ENCODE measurements around the gene FRMD5.

The FRMD5 gene

GRCh38 chr15:43900996-43901395 lies 294.1 kb downstream of the FRMD5 start:
- in situ Hi-C loops (cut with MboI; ENCODE audit: low pct_unique_long_range_greater_than_20kb, low sequenced_read_pairs, unreplicated experiment): loop anchor here (10.0 kb wide), 2 partner anchors 154 to 324 kb away; no protein-coding TSS in a partner anchor
- no peak for DNase-seq (ENCODE audit: low spot score)
- TF ChIP-seq, protein P1, sequence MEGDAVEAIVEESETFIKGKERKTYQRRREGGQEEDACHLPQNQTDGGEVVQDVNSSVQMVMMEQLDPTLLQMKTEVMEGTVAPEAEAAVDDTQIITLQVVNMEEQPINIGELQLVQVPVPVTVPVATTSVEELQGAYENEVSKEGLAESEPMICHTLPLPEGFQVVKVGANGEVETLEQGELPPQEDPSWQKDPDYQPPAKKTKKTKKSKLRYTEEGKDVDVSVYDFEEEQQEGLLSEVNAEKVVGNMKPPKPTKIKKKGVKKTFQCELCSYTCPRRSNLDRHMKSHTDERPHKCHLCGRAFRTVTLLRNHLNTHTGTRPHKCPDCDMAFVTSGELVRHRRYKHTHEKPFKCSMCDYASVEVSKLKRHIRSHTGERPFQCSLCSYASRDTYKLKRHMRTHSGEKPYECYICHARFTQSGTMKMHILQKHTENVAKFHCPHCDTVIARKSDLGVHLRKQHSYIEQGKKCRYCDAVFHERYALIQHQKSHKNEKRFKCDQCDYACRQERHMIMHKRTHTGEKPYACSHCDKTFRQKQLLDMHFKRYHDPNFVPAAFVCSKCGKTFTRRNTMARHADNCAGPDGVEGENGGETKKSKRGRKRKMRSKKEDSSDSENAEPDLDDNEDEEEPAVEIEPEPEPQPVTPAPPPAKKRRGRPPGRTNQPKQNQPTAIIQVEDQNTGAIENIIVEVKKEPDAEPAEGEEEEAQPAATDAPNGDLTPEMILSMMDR (IDR thresholded peaks at IDR 0.05; ENCODE audit: extremely low read depth, insufficient read depth, missing control alignments): no peak

DNA sequence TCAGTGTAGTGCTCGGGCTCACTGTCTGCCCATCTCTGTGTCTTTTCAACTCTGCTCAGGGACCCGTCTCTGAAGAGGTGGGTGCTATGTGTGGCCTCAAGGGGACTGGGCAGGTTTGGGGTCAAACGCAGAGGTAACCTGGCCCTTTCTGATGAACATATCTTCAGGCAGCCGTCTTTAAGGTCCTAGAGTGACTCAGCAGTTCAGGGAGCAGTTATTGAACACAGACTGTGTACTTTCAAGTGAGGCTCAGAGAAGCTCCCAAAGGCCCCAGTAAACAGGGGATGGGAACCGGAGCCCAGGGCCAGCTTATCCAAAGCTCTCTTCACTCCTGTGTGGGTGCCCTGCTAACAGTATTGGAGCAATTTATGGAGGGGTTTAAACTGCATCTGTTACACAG lies 295.1 kb downstream of the FRMD5 start:
- TF ChIP-seq, protein P1 (IDR thresholded peaks at IDR 0.05; ENCODE audit: extremely low read depth, insufficient read depth, missing control alignments): no peak
- in situ Hi-C loops (cut with MboI; ENCODE audit: low pct_unique_long_range_greater_than_20kb, low sequenced_read_pairs, unreplicated experiment): loop anchor here (10.0 kb wide), 2 partner anchors 155 to 325 kb away; no protein-coding TSS in a partner anchor
- DNase-seq (ENCODE audit: low spot score): no peak

DNA sequence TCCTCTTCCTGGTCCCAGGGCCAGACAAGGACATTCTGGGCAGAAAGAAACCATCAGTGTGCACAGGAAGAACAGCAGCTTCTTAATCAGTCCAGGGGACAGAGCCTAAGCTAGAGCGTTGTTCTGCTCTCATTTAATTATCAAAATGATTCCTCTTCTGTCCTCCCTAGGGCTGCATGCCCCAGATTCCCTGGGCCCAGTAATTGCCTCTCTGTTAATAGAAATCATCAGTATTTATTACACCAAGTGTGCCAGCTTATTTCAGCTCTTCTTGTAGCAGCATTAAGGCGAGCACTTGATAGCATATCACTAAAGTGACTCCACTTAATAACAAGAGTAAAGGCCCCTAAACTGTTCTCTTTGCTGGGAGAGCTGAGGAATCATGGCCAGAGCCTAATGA lies 296.2 kb downstream of the FRMD5 start:
- TF ChIP-seq, protein P1 (IDR thresholded peaks at IDR 0.05; ENCODE audit: extremely low read depth, insufficient read depth, missing control alignments): no peak
- in situ Hi-C loops (cut with MboI; ENCODE audit: low pct_unique_long_range_greater_than_20kb, low sequenced_read_pairs, unreplicated experiment): no loop called here
- DNase-seq (ENCODE audit: low spot score): no peak

GRCh38 chr15:43896543-43896942 lies 298.5 kb downstream of the FRMD5 start:
- in situ Hi-C loops (cut with MboI; ENCODE audit: low pct_unique_long_range_greater_than_20kb, low sequenced_read_pairs, unreplicated experiment): no loop called here
- DNase-seq (ENCODE audit: low spot score): no peak
- TF ChIP-seq, protein P1 (IDR thresholded peaks at IDR 0.05; ENCODE audit: extremely low read depth, insufficient read depth, missing control alignments): no peak

- TF ChIP-seq, protein P1 (IDR thresholded peaks at IDR 0.05; ENCODE audit: extremely low read depth, insufficient read depth, missing control alignments): no peak
- DNase-seq (ENCODE audit: low spot score): no peak
- in situ Hi-C loops (cut with MboI; ENCODE audit: low pct_unique_long_range_greater_than_20kb, low sequenced_read_pairs, unreplicated experiment): no loop called here
Measured at GRCh38 chr15:43895586-43895985, 299.5 kb downstream of the FRMD5 start.

GRCh38 chr15:43893956-43894355 lies 301.1 kb downstream of the FRMD5 start:
- TF ChIP-seq, protein P1 (IDR thresholded peaks at IDR 0.05; ENCODE audit: extremely low read depth, insufficient read depth, missing control alignments): no peak
- in situ Hi-C loops (cut with MboI; ENCODE audit: low pct_unique_long_range_greater_than_20kb, low sequenced_read_pairs, unreplicated experiment): no loop called here
- no peak for DNase-seq (ENCODE audit: low spot score)

DNA sequence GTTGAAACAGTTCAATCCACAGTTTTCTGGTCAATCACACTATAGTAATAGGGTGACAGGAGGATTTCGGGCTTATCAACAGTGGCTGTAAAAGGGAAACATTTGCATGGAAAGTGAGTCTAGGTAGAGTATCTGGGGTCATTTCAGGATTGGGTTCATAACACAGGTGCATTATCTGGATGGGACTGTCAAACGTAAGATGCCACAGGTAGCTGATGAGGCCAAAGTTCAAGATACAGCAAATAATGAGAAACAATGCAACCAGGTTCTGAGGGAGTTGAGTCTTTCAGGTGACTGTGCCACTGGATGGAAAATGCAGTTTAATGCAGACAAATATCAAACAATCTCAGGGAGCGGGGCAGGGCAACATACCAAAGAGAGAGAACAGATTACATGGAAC lies 306.0 kb downstream of the FRMD5 start:
- TF ChIP-seq, protein P1 (IDR thresholded peaks at IDR 0.05; ENCODE audit: extremely low read depth, insufficient read depth, missing control alignments): no peak
- in situ Hi-C loops (cut with MboI; ENCODE audit: low pct_unique_long_range_greater_than_20kb, low sequenced_read_pairs, unreplicated experiment): no loop called here
- no peak for DNase-seq (ENCODE audit: low spot score)
